ENCODE measurements around the gene APEH. TPM values are rescaled to one million over a fixed set of nuclear protein-coding genes. Genes with fewer than 3 reads are reported as not detected.

APEH gene
- total and polyA plus RNA-seq, 2 of the 13 experiments (the other 11 are each of a cell fraction or from before 2014, with no cell fraction given): 116 to 130 TPM

- TF ChIP-seq ZNF609 (CRISPR knock-in tag; IDR thresholded peaks at IDR 0.05; ENCODE audit: borderline replicate concordance) (peak; percentile 43; the same call in 1 of the 2 replicates), ZNF746 (CRISPR knock-in tag; IDR thresholded peaks at IDR 0.05) (peak; percentile 78; the same call in 1 of the 2 replicates), PATZ1 (CRISPR knock-in tag; IDR thresholded peaks at IDR 0.05) (peak; percentile 79), TFDP1 (CRISPR knock-in tag; IDR thresholded peaks at IDR 0.05; ENCODE audit: borderline replicate concordance) (0 out of 2 replicates have a peak, but pooled peaks have one; percentile 10), ZBTB21 (CRISPR knock-in tag; IDR thresholded peaks at IDR 0.05) (no peak), PRPF4 (IDR thresholded peaks at IDR 0.05; ENCODE audit: low read depth, low read length, poor library complexity, severe bottlenecking) (no peak), ERF (CRISPR knock-in tag; IDR thresholded peaks at IDR 0.05) (peak; percentile 60; the same call in 1 of the 2 replicates), ZXDC (CRISPR knock-in tag; IDR thresholded peaks at IDR 0.05) (no peak), ZNF660 (CRISPR knock-in tag; IDR thresholded peaks at IDR 0.05; ENCODE audit: borderline replicate concordance, low read depth) (no peak), SMAD3 (CRISPR knock-in tag; IDR thresholded peaks at IDR 0.05) (0 out of 2 replicates have a peak, but pooled peaks have one; percentile 16), ZNF501 (CRISPR knock-in tag; IDR thresholded peaks at IDR 0.05) (0 out of 2 replicates have a peak, but pooled peaks have one; percentile 60)
- TF ChIP-seq, protein P1, sequence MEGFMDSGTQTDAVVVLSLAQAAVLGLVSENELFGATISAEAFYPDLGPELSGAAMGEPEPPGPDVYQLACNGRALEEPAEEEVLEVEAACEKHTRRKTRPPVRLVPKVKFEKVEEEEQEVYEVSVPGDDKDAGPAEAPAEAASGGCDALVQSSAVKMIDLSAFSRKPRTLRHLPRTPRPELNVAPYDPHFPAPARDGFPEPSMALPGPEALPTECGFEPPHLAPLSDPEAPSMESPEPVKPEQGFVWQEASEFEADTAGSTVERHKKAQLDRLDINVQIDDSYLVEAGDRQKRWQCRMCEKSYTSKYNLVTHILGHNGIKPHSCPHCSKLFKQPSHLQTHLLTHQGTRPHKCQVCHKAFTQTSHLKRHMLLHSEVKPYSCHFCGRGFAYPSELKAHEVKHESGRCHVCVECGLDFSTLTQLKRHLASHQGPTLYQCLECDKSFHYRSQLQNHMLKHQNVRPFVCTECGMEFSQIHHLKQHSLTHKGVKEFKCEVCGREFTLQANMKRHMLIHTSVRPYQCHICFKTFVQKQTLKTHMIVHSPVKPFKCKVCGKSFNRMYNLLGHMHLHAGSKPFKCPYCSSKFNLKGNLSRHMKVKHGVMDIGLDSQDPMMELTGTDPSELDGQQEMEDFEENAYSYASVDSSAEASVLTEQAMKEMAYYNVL (CRISPR knock-in tag; IDR thresholded peaks at IDR 0.05; ENCODE audit: borderline replicate concordance): peak; percentile 100
These were observed 2.6 kb upstream of the APEH start (continued) for GRCh38 chr3:49671291-49672288.
